ENCODE results near the gene SPIRE2.

The SPIRE2 gene

GRCh38 chr16:89837014-89837546 is 8.8 kb downstream of the SPIRE2 start:
- no peak for DNase-seq

GRCh38 chr16:89841275-89841674 is 13.0 kb downstream of the SPIRE2 start:
- no peak for DNase-seq

GRCh38 chr16:89842471-89843408 is 14.5 kb downstream of the SPIRE2 start:
- DNase-seq = no peak

- DNase-seq = no peak
Measured at GRCh38 chr16:89843409-89844350, 15.4 kb downstream of the SPIRE2 start.

GRCh38 chr16:89844739-89845339 is 16.6 kb downstream of the SPIRE2 start:
- DNase-seq = no peak

GRCh38 chr16:89845417-89845816 is 17.1 kb downstream of the SPIRE2 start:
- DNase-seq = no peak

- DNase-seq = no peak
Measured at GRCh38 chr16:89847051-89847939, 19.0 kb downstream of the SPIRE2 start.

GRCh38 chr16:89847940-89848297 is 19.6 kb downstream of the SPIRE2 start:
- DNase-seq = no peak

GRCh38 chr16:89848974-89849373 is 20.7 kb downstream of the SPIRE2 start:
- DNase-seq = no peak

- DNase-seq = no peak
Measured at GRCh38 chr16:89853306-89853993, 25.2 kb downstream of the SPIRE2 start.

- no peak for DNase-seq
Measured at GRCh38 chr16:89855301-89855945, 27.1 kb downstream of the SPIRE2 start.

- no peak for DNase-seq
Measured at GRCh38 chr16:89855986-89856385, 27.7 kb downstream of the SPIRE2 start.

GRCh38 chr16:89858973-89859614 is 30.8 kb downstream of the SPIRE2 start:
- no peak for DNase-seq

- no peak for DNase-seq
Measured at GRCh38 chr16:89859615-89860007, 31.3 kb downstream of the SPIRE2 start.

- no peak for DNase-seq
Measured at GRCh38 chr16:89860747-89861304, 32.6 kb downstream of the SPIRE2 start.

GRCh38 chr16:89861648-89862047 is 33.4 kb downstream of the SPIRE2 start:
- no peak for DNase-seq

- no peak for DNase-seq
Measured at GRCh38 chr16:89862732-89863131, 34.5 kb downstream of the SPIRE2 start.

GRCh38 chr16:89863741-89864526 is 35.7 kb downstream of the SPIRE2 start:
- DNase-seq = no peak

GRCh38 chr16:89864527-89864820 is 36.2 kb downstream of the SPIRE2 start:
- DNase-seq = no peak
